A673 (cell line): ENCODE data around the gene NUP93. TPM values are rescaled to one million over a fixed set of nuclear protein-coding genes. Genes with fewer than 3 reads are reported as not detected.

Experiments
- BruUV-seq: library from RNA; stranded (reverse); fragments of 400-500 nt; replicated peaks from 2 replicates; lab custom pipeline; 2021; lab: Mats Ljungman, UMichigan
- CTCF ChIA-PET: fragments of 300-600 bp; sonication (Branson Sonifier 250); formaldehyde crosslinking; loops from one replicate; lab custom pipeline; 2022; ENCODE audit warnings: antibody characterized with exemption; lab: Charles Lee
- POLR2A ChIA-PET: fragments of 300-600 bp; sonication (Branson Sonifier 250); formaldehyde crosslinking; loops from one replicate; lab custom pipeline; 2022; ENCODE audit warnings: antibody characterized with exemption; ENCODE audit not compliant: low non-redundant PET; lab: Charles Lee
- DNase-seq: peaks from one replicate; pipeline ENCODE4 v3.0.0-alpha.2; 2015; ENCODE audit warnings: low spot score
- H3K27ac ChIP-seq: fragments of 200-600 bp; sonication (generic); 2 replicates; pipeline ENCODE4 v1.5.1; 2016; ENCODE audit warnings: mixed run types, low read depth, mild to moderate bottlenecking, mixed read lengths, antibody characterized with exemption, low read length; ENCODE audit not compliant: poor library complexity, severe bottlenecking
- H3K27me3 ChIP-seq: fragments of 200-600 bp; sonication (generic); replicated peaks from 2 replicates; pipeline ENCODE4 v1.6.1; 2017; ENCODE audit warnings: mixed run types, low read depth, mild to moderate bottlenecking, mixed read lengths, antibody characterized with exemption, low read length; ENCODE audit not compliant: insufficient read depth, poor library complexity
- H3K36me3 ChIP-seq: fragments of 200-600 bp; sonication (generic); 2 replicates; pipeline ENCODE4 v1.6.1; 2016; ENCODE audit warnings: mixed run types, mild to moderate bottlenecking, mixed read lengths, antibody characterized with exemption, low read length; ENCODE audit not compliant: insufficient read depth, poor library complexity, severe bottlenecking
- H3K4me1 ChIP-seq: fragments of 200-600 bp; sonication (generic); 2 replicates; pipeline ENCODE4 v1.6.1; 2017; ENCODE audit warnings: mixed run types, mild to moderate bottlenecking, mixed read lengths, antibody characterized with exemption, low read length; ENCODE audit not compliant: insufficient read depth, poor library complexity, severe bottlenecking
- H3K4me3 ChIP-seq: fragments of 200-600 bp; sonication (generic); 2 replicates; pipeline ENCODE4 v1.5.1; 2016; ENCODE audit warnings: low read depth, mixed run types, mild to moderate bottlenecking, mixed read lengths, low read length; ENCODE audit not compliant: poor library complexity, severe bottlenecking
- H3K9me3 ChIP-seq: fragments of 200-600 bp; sonication (generic); 2 replicates; pipeline ENCODE4 v1.6.1; 2016; ENCODE audit warnings: mixed run types, low read depth, mild to moderate bottlenecking, mixed read lengths, antibody characterized with exemption, low read length; ENCODE audit not compliant: poor library complexity, severe bottlenecking
- CTCF ChIP-seq: fragments of 300-800, 200-600 bp; sonication (generic); conservative IDR thresholded peaks from 2 replicates; pipeline ENCODE4 v1.5.1; 2017; ENCODE audit warnings: low read depth, mild to moderate bottlenecking, antibody characterized with exemption, low read length, moderate library complexity, mixed read lengths
- EZH2 ChIP-seq: fragments of 200-600 bp; sonication (generic); IDR thresholded peaks from 2 replicates; pipeline ENCODE4 v1.6.1; 2017; ENCODE audit warnings: borderline replicate concordance, low read depth, mild to moderate bottlenecking, mixed read lengths, antibody characterized with exemption, low read length; ENCODE audit not compliant: poor library complexity, severe bottlenecking
- intact Hi-C: fragments of 100-400 bp; cut with micrococcal nuclease; formaldehyde crosslinking; loops from one replicate; pipeline ENCODE4 v1.10.0; 2022; ENCODE audit not compliant: unreplicated experiment
- total RNA-seq: library from RNA; stranded (reverse); gene quantifications from 2 replicates; pipeline ENCODE4 v1.2.3, GENCODE V29; 2021

The NUP93 gene
- total RNA-seq, 1 experiment from 2014 or later: 155 TPM

DNA sequence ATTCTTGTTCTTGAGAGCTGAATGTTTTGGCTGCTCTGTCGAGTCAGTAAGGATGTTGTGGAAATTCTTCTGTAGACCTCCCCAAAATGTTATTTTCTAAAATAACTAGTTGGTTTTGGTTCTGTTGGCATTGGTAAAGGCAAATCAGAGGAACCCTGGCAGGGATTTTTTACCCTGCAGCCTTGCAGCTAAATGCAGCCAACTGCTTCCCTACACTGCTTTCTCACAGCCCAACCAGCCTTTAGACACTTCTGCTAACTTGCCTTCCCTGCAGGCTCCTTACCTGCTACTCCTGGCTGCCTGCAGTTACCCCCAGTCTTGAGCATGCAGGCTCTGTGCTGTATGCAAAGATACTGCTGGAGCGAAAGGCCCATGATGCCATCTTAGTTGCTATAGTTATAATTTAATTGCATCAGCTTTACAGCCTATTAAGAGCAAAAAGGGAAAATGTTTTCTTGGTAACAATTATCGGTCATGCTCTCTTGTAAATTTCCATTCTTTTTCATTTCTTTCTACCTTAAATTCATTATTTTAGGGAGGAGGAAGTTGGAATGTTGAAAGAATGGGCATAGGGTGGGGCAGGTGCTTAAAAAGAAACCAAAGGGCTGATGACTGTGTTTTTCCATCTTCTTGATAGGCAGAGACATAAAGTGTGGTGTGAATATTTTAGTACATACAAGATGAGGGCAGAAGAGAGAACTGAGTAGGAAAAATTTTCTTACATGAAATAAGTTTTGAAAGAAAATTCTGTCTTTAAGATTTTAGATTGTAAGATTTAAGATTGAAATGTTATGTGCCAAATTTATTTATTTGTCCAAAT, 20.0 kb downstream of the NUP93 start:
- intact Hi-C loops: no loop called here
- BruUV-seq: no TSS peak
- peaks cover 11% of the 10 kb centered on the region for H3K4me1 ChIP-seq

DNA sequence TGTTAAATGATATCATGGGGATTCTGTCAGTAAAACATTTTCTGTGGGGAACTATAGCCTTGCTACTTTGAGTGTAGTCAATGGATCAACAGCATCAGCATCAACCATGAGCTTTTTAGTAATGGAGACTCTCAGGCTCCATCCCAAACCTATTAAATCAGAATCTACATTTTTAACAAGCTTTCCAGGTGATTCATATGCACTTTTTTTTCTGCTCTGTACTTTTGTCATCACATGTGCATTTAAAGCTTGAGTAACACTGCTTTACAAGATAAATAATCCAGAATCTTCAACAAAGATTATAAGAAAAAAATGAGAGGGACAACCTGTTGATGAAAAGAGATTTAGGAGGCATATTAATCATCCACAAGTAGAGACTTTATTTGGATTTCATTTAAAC, 23.5 kb downstream of the NUP93 start:
- Histone ChIP-seq H3K4me3 (no peak overlapping the region), H3K27ac (no peak overlapping the region), H3K36me3 (no peaks in the 10 kb centered on the region), H3K27me3 (no peaks in the 10 kb centered on the region), H3K4me1 (peaks cover 11% of the 10 kb centered on the region), H3K9me3 (peaks cover 9% of the 10 kb centered on the region)
- CTCF ChIA-PET: no interaction called here
- POLR2A ChIA-PET: no interaction called here
- DNase-seq: no peak
- TF ChIP-seq CTCF (no peak), EZH2 (no peak)
- BruUV-seq: no TSS peak
- intact Hi-C loops: no loop called here

More for the DNA sequence above, 20.0 kb downstream of the NUP93 start:
- H3K9me3 ChIP-seq: peaks cover 6% of the 10 kb centered on the region
- TF ChIP-seq EZH2: no peak
- no peak for TF ChIP-seq CTCF
- H3K4me3 ChIP-seq: no peak overlapping the region
- H3K27ac ChIP-seq: peak overlapping the region; percentile 19
- no peaks in the 10 kb centered on the region for H3K36me3 ChIP-seq
- H3K27me3 ChIP-seq: no peaks in the 10 kb centered on the region
- POLR2A ChIA-PET: interaction anchor here (0.5 kb wide), 1 partner anchor 390 kb away, joined by 3 read pairs; no protein-coding TSS in a partner anchor
- CTCF ChIA-PET: no interaction called here
- DNase-seq: no peak

- H3K36me3 ChIP-seq: peaks cover 5% of the 10 kb centered on the region
- intact Hi-C loops: no loop called here
- no peak for DNase-seq
- no peak overlapping the region for H3K27ac ChIP-seq
- H3K4me3 ChIP-seq: no peak overlapping the region
- peaks cover 7% of the 10 kb centered on the region for H3K4me1 ChIP-seq
- no peaks in the 10 kb centered on the region for H3K27me3 ChIP-seq
- TF ChIP-seq EZH2 (no peak), CTCF (no peak)
- ChIA-PET POLR2A (no interaction called here), CTCF (no interaction called here)
- no TSS peak for BruUV-seq
- H3K9me3 ChIP-seq: peaks cover 9% of the 10 kb centered on the region
Measured at GRCh38 chr16:56755038-56755437, 25.1 kb downstream of the NUP93 start.
